Keratinocyte (primary cell): Measurements from ENCODE around the gene DIP2C. TPM values are rescaled to one million over a fixed set of nuclear protein-coding genes. Genes with fewer than 3 reads are reported as not detected.

Experiments
- DNase-seq: peaks from one replicate; pipeline ENCODE4 v3.0.0-alpha.2; 2011; ENCODE audit warnings: low read depth, missing footprints, low spot score
- FAIRE-seq: peaks from 2 replicates; lab custom pipeline; 2011; peaks lifted over from hg19 to GRCh38; lab: Jason Lieb, UNC
- H2AFZ ChIP-seq: 2 replicates; pipeline ENCODE4 v1.6.0; 2012; ENCODE audit warnings: low read length, control low read depth, inconsistent platforms; ENCODE audit not compliant: control insufficient read depth
- H3K27ac ChIP-seq: 2 replicates; pipeline ENCODE4 v1.5.1; 2011; ENCODE audit warnings: low read length; ENCODE audit not compliant: control insufficient read depth, insufficient read depth
- H3K27me3 ChIP-seq: 3 replicates; pipeline ENCODE4 v1.6.0; 2011; ENCODE audit warnings: low read length; ENCODE audit not compliant: control insufficient read depth, insufficient read depth; ENCODE audit errors: extremely low read depth
- H3K36me3 ChIP-seq, 2 experiments: 2 replicates in 1 of 2; 3 replicates in 1 of 2; pipeline ENCODE4 v1.5.1; 2011; ENCODE audit warnings: low read length in 2 of 2, mild to moderate bottlenecking in 1 of 2; ENCODE audit not compliant: control insufficient read depth in 2 of 2, insufficient read depth in 2 of 2; ENCODE audit errors: extremely low read depth in 1 of 2
- H3K4me1 ChIP-seq: 3 replicates; pipeline ENCODE4 v1.5.1; 2011; ENCODE audit warnings: low read length; ENCODE audit not compliant: control insufficient read depth, insufficient read depth; ENCODE audit errors: extremely low read depth
- H3K4me2 ChIP-seq: 3 replicates; pipeline ENCODE4 v1.6.0; 2011; ENCODE audit warnings: low read depth, low read length; ENCODE audit not compliant: control insufficient read depth, insufficient read depth; ENCODE audit errors: extremely low read depth
- H3K4me3 ChIP-seq, 3 experiments: fragments of 200-600 bp in 1 of 3; sonication (generic) in 1 of 3; 2 replicates in 2 of 3; 3 replicates in 1 of 3; pipeline ENCODE4 v1.5.1; 2011 to 2016; ENCODE audit warnings: low read length in 3 of 3, mild to moderate bottlenecking in 3 of 3, control low read depth in 2 of 3, inconsistent platforms in 1 of 3, low read depth in 1 of 3, mixed read lengths in 1 of 3, mixed run types in 1 of 3, moderate library complexity in 1 of 3; ENCODE audit not compliant: control insufficient read depth in 2 of 3, insufficient read depth in 2 of 3; ENCODE audit errors: extremely low read depth in 1 of 3
- H3K79me2 ChIP-seq: 2 replicates; pipeline ENCODE4 v1.6.0; 2012; ENCODE audit warnings: low read length; ENCODE audit not compliant: control insufficient read depth, insufficient read depth
- H3K9ac ChIP-seq: 3 replicates; pipeline ENCODE4 v1.6.0; 2011; ENCODE audit warnings: low read length; ENCODE audit not compliant: control insufficient read depth, insufficient read depth; ENCODE audit errors: extremely low read depth
- H3K9me1 ChIP-seq: 3 replicates; pipeline ENCODE4 v1.6.0; 2011; ENCODE audit warnings: low read length; ENCODE audit not compliant: control insufficient read depth, insufficient read depth; ENCODE audit errors: extremely low read depth
- H3K9me3 ChIP-seq: 2 replicates; pipeline ENCODE4 v1.5.1; 2012; ENCODE audit warnings: low read depth, low read length; ENCODE audit not compliant: control insufficient read depth
- H4K20me1 ChIP-seq: 3 replicates; pipeline ENCODE4 v1.6.0; 2011; ENCODE audit warnings: low read length; ENCODE audit not compliant: control insufficient read depth, insufficient read depth; ENCODE audit errors: extremely low read depth
- CTCF ChIP-seq, 3 experiments: IDR thresholded peaks in 1 of 3; conservative IDR thresholded peaks in 1 of 3; optimal IDR thresholded peaks in 1 of 3; 2 replicates in 2 of 3; 3 replicates in 1 of 3; pipeline versions ENCODE3 to v1.5.1; 2011; ENCODE audit warnings: low read length in 3 of 3, mild to moderate bottlenecking in 3 of 3, moderate library complexity in 2 of 3, control low read depth in 1 of 3, inconsistent platforms in 1 of 3; ENCODE audit not compliant: insufficient read depth in 2 of 3; ENCODE audit errors: extremely low read depth in 1 of 3
- EZH2 ChIP-seq: IDR thresholded peaks from one replicate; pipeline ENCODE4 v1.6.1; 2012; ENCODE audit warnings: inconsistent platforms, mild to moderate bottlenecking, low read length, moderate library complexity
- dilution Hi-C: fragments of 300-500 bp; cut with MboI; formaldehyde crosslinking; loops from one replicate; pipeline ENCODE4 v1.7.0; 2020; ENCODE audit warnings: low sequenced_read_pairs; ENCODE audit not compliant: extremely low pct_ligation_motif_present
- polyA plus RNA-seq, 5 experiments: library from polyadenylated mRNA; depleted of rRNA in 3 of 5; stranded (reverse) in 3 of 5; stranded (forward) in 1 of 5; unstranded in 1 of 5; fragments of >200 nt; gene quantifications; 1 replicate in 1 of 5; 2 replicates in 3 of 5; 3 replicates in 1 of 5; pipeline versions ENCODE4 v1.2.1 to v1.2.3, GENCODE V29; 2011 to 2012; ENCODE audit warnings: missing spikeins in 2 of 5, low read depth in 1 of 5, low replicate concordance in 1 of 5

DIP2C gene
- polyA plus RNA-seq, 1 donor (not counting 4 experiments of a cell fraction or from before 2014, with no cell fraction given) = 1.3 TPM

GRCh38 chr10:413662-414071 lies 275.8 kb downstream of the DIP2C start:
- FAIRE-seq = no peak
- no peaks in the 10 kb centered on the region for H4K20me1 ChIP-seq
- H3K4me3 ChIP-seq = no peak overlapping the region
- no peak overlapping the region for H3K4me2 ChIP-seq
- H3K9me1 ChIP-seq = no peaks in the 10 kb centered on the region
- TF ChIP-seq CTCF (optimal IDR thresholded peaks at IDR 0.05 in 1 of 3, IDR thresholded peaks at IDR 0.05 in 1 of 3, conservative IDR thresholded peaks at IDR 0.05 in 1 of 3; ENCODE audit: extremely low read depth in 1 of 3, insufficient read depth in 2 of 3, low read length in 3 of 3) = no peak
- TF ChIP-seq EZH2 = no peak
- no peaks in the 10 kb centered on the region for H3K79me2 ChIP-seq
- dilution Hi-C loops = no loop called here
- H2AFZ ChIP-seq = no peak overlapping the region
- no peaks in the 10 kb centered on the region for H3K4me1 ChIP-seq
- no peaks in the 10 kb centered on the region for H3K9me3 ChIP-seq
- no peaks in the 10 kb centered on the region for H3K27me3 ChIP-seq
- no peak for DNase-seq
- H3K9ac ChIP-seq = no peak overlapping the region
- H3K27ac ChIP-seq = no peak overlapping the region
- peaks cover 0 to 5% of the 10 kb centered on the region in 2 experiments for H3K36me3 ChIP-seq

- Histone ChIP-seq H3K9me1 (no peaks in the 10 kb centered on the region), H3K4me2 (no peak overlapping the region), H3K9me3 (no peaks in the 10 kb centered on the region), H3K27me3 (no peaks in the 10 kb centered on the region), H3K9ac (no peak overlapping the region), H3K4me1 (no peaks in the 10 kb centered on the region), H4K20me1 (no peaks in the 10 kb centered on the region), H3K79me2 (no peaks in the 10 kb centered on the region), H3K4me3 (no peak overlapping the region), H3K27ac (no peak overlapping the region), H2AFZ (no peak overlapping the region), H3K36me3 (peaks cover 0 to 3% of the 10 kb centered on the region in 2 experiments)
- DNase-seq (no peak), FAIRE-seq (no peak)
- dilution Hi-C loops = no loop called here
- no peak for TF ChIP-seq EZH2
- no peak for TF ChIP-seq CTCF (optimal IDR thresholded peaks at IDR 0.05 in 1 of 3, IDR thresholded peaks at IDR 0.05 in 1 of 3, conservative IDR thresholded peaks at IDR 0.05 in 1 of 3; ENCODE audit: extremely low read depth in 1 of 3, insufficient read depth in 2 of 3, low read length in 3 of 3)
Measured at GRCh38 chr10:412109-412508, 277.4 kb downstream of the DIP2C start.
